ENCODE results near the gene GADL1. TPM values are rescaled to one million over a fixed set of nuclear protein-coding genes. Genes with fewer than 3 reads are reported as not detected.

GADL1 gene
- polyA plus RNA-seq, 3 donors: not detected

- peaks cover 0 to 1% (median 0%) of the 10 kb centered on the region in 3 donors for H3K27me3 Mint-ChIP-seq (ENCODE audit: low read depth in 3 of 3)
- peaks cover 28 to 39% of the 10 kb centered on the region in 2 donors for H3K4me1 ChIP-seq (ENCODE audit: control insufficient read depth in 1 of 2, insufficient read depth in 2 of 2, low read length in 2 of 2)
- H2AFZ ChIP-seq (ENCODE audit: insufficient read depth, low read depth, low read length, poor library complexity, severe bottlenecking): no peak overlapping the region
- no peak overlapping the region for H3K9ac ChIP-seq (ENCODE audit: insufficient read depth, low read length, poor library complexity, severe bottlenecking)
- no peak for DNase-seq
- no peaks in the 10 kb centered on the region for H3K9me3 ChIP-seq (replicated peaks in 1 of 2; ENCODE audit: control insufficient read depth in 1 of 2, insufficient read depth in 1 of 2, low read length in 2 of 2)
- H3K4me1 Mint-ChIP-seq: peaks cover 43% of the 10 kb centered on the region
- peaks cover 89 to 93% of the 10 kb centered on the region in 2 donors for H3K36me3 Mint-ChIP-seq
- H3K27ac ChIP-seq (ENCODE audit: low read depth in 1 of 2, low read length in 2 of 2): peak overlapping the region in 1 of 2 donors; percentile 39
- H3K4me3 Mint-ChIP-seq: no peak overlapping the region
- peaks cover 0 to 2% (median 0%) of the 10 kb centered on the region in 7 donors for H3K9me3 Mint-ChIP-seq
- TF ChIP-seq CTCF (IDR thresholded peaks at IDR 0.05): no peak
- peaks cover 99% of the 10 kb centered on the region for H4K20me1 ChIP-seq (ENCODE audit: insufficient read depth, low read length)
- H3K4me3 ChIP-seq (replicated peaks in 1 of 3; ENCODE audit: low read depth in 2 of 3, low read length in 3 of 3): no peak overlapping the region
- WGBS (ENCODE audit: insufficient coverage): 100% methylated on average over 3 of the region's 8 CpGs
- no peaks in the 10 kb centered on the region for H3K27me3 ChIP-seq (ENCODE audit: control insufficient read depth in 2 of 2, insufficient read depth in 2 of 2, low read length in 2 of 2)
- H3K27ac Mint-ChIP-seq: no peak overlapping the region
- H3K36me3 ChIP-seq (replicated peaks in 1 of 2; ENCODE audit: control insufficient read depth in 1 of 2, insufficient read depth in 2 of 2, low read length in 2 of 2): peaks cover 68 to 91% of the 10 kb centered on the region in 2 donors
- intact Hi-C loops (cut with micrococcal nuclease): no loop called here
- peaks cover 67% of the 10 kb centered on the region for H3K79me2 ChIP-seq (ENCODE audit: insufficient read depth, low read length)
- no peak overlapping the region for H3K4me2 ChIP-seq (replicated peaks; ENCODE audit: extremely low read depth, low read length, poor library complexity, severe bottlenecking)
Observed at GRCh38 chr3:30677347-30677685, 217.1 kb downstream of the GADL1 start.

- peaks cover 39% of the 10 kb centered on the region for H3K4me1 Mint-ChIP-seq
- no peak for TF ChIP-seq CTCF (IDR thresholded peaks at IDR 0.05)
- H3K27ac Mint-ChIP-seq: peak overlapping the region in 3 of 7 donors; percentile 30 to 65 (median 51)
- no peak overlapping the region for H3K9ac ChIP-seq (ENCODE audit: insufficient read depth, low read length, poor library complexity, severe bottlenecking)
- H3K4me3 ChIP-seq (replicated peaks in 1 of 3; ENCODE audit: low read depth in 2 of 3, low read length in 3 of 3): no peak overlapping the region
- H3K36me3 Mint-ChIP-seq: peaks cover 93 to 94% of the 10 kb centered on the region in 2 donors
- H3K9me3 Mint-ChIP-seq: peaks cover 0 to 2% (median 0%) of the 10 kb centered on the region in 7 donors
- no peak overlapping the region for H3K4me2 ChIP-seq (replicated peaks; ENCODE audit: extremely low read depth, low read length, poor library complexity, severe bottlenecking)
- intact Hi-C loops (cut with micrococcal nuclease): no loop called here
- peaks cover 99% of the 10 kb centered on the region for H4K20me1 ChIP-seq (ENCODE audit: insufficient read depth, low read length)
- no peaks in the 10 kb centered on the region for H3K9me3 ChIP-seq (replicated peaks in 1 of 2; ENCODE audit: control insufficient read depth in 1 of 2, insufficient read depth in 1 of 2, low read length in 2 of 2)
- peak overlapping the region in 1 of 2 donors; percentile 39 for H3K27ac ChIP-seq (ENCODE audit: low read depth in 1 of 2, low read length in 2 of 2)
- no peak for DNase-seq
- H3K27me3 Mint-ChIP-seq (ENCODE audit: low read depth in 3 of 3): no peaks in the 10 kb centered on the region
- peaks cover 74 to 91% of the 10 kb centered on the region in 2 donors for H3K36me3 ChIP-seq (replicated peaks in 1 of 2; ENCODE audit: control insufficient read depth in 1 of 2, insufficient read depth in 2 of 2, low read length in 2 of 2)
- H3K27me3 ChIP-seq (ENCODE audit: control insufficient read depth in 2 of 2, insufficient read depth in 2 of 2, low read length in 2 of 2): no peaks in the 10 kb centered on the region
- H3K4me3 Mint-ChIP-seq: no peak overlapping the region
- 100% methylated on average over 2 of the region's 4 CpGs for WGBS (ENCODE audit: insufficient coverage)
- H3K4me1 ChIP-seq (ENCODE audit: control insufficient read depth in 1 of 2, insufficient read depth in 2 of 2, low read length in 2 of 2): peaks cover 23 to 32% of the 10 kb centered on the region in 2 donors
- peaks cover 66% of the 10 kb centered on the region for H3K79me2 ChIP-seq (ENCODE audit: insufficient read depth, low read length)
- H2AFZ ChIP-seq (ENCODE audit: insufficient read depth, low read depth, low read length, poor library complexity, severe bottlenecking): no peak overlapping the region
Observed at GRCh38 chr3:30676424-30677346, 217.8 kb downstream of the GADL1 start.

Measured in CD14-positive monocyte (primary cell).